Measurements from ENCODE around the gene LRP1B.

Gene LRP1B

GRCh38 chr2:141810148-141810547 is 320.7 kb downstream of the LRP1B start:
- Histone ChIP-seq H3K4me1 (ENCODE audit: low read depth, poor library complexity, severe bottlenecking) (no peaks in the 10 kb centered on the region), H3K4me2 (no peak overlapping the region), H3K36me3 (ENCODE audit: insufficient read depth) (no peaks in the 10 kb centered on the region), H3K27ac (no peak overlapping the region), H3K4me3 (IDR thresholded peaks at IDR 0.05; ENCODE audit: insufficient read depth, low read depth, low read length) (no peak overlapping the region), H3K9ac (no peak overlapping the region), H3K79me2 (ENCODE audit: insufficient read depth, low read depth) (no peaks in the 10 kb centered on the region), H4K20me1 (ENCODE audit: insufficient read depth) (no peaks in the 10 kb centered on the region), H2AFZ (ENCODE audit: low read depth) (no peak overlapping the region), H3K27me3 (ENCODE audit: insufficient read depth, low read depth) (no peaks in the 10 kb centered on the region)
- TF ChIP-seq, protein P1, sequence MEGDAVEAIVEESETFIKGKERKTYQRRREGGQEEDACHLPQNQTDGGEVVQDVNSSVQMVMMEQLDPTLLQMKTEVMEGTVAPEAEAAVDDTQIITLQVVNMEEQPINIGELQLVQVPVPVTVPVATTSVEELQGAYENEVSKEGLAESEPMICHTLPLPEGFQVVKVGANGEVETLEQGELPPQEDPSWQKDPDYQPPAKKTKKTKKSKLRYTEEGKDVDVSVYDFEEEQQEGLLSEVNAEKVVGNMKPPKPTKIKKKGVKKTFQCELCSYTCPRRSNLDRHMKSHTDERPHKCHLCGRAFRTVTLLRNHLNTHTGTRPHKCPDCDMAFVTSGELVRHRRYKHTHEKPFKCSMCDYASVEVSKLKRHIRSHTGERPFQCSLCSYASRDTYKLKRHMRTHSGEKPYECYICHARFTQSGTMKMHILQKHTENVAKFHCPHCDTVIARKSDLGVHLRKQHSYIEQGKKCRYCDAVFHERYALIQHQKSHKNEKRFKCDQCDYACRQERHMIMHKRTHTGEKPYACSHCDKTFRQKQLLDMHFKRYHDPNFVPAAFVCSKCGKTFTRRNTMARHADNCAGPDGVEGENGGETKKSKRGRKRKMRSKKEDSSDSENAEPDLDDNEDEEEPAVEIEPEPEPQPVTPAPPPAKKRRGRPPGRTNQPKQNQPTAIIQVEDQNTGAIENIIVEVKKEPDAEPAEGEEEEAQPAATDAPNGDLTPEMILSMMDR (conservative IDR thresholded peaks at IDR 0.05; ENCODE audit: low read depth, low read length): no peak

GRCh38 chr2:141806090-141806489 is 324.7 kb downstream of the LRP1B start:
- no peak overlapping the region for H3K9ac ChIP-seq

GRCh38 chr2:141805302-141805701 is 325.5 kb downstream of the LRP1B start:
- H2AFZ ChIP-seq (ENCODE audit: low read depth): no peak overlapping the region
- TF ChIP-seq, protein P1 (conservative IDR thresholded peaks at IDR 0.05; ENCODE audit: low read depth, low read length): no peak

More at GRCh38 chr2:141806090-141806489, 324.7 kb downstream of the LRP1B start:
- Histone ChIP-seq H2AFZ (ENCODE audit: low read depth) (no peak overlapping the region), H4K20me1 (ENCODE audit: insufficient read depth) (no peaks in the 10 kb centered on the region), H3K27me3 (ENCODE audit: insufficient read depth, low read depth) (no peaks in the 10 kb centered on the region), H3K4me1 (ENCODE audit: low read depth, poor library complexity, severe bottlenecking) (no peaks in the 10 kb centered on the region), H3K36me3 (ENCODE audit: insufficient read depth) (no peaks in the 10 kb centered on the region), H3K4me2 (no peak overlapping the region), H3K79me2 (ENCODE audit: insufficient read depth, low read depth) (no peaks in the 10 kb centered on the region), H3K27ac (no peak overlapping the region), H3K4me3 (IDR thresholded peaks at IDR 0.05; ENCODE audit: insufficient read depth, low read depth, low read length) (no peak overlapping the region)
- TF ChIP-seq, protein P1 (conservative IDR thresholded peaks at IDR 0.05; ENCODE audit: low read depth, low read length): no peak

GRCh38 chr2:141796449-141796848 is 334.4 kb downstream of the LRP1B start:
- Histone ChIP-seq H3K36me3 (ENCODE audit: insufficient read depth) (no peaks in the 10 kb centered on the region), H3K27ac (no peak overlapping the region), H3K4me3 (IDR thresholded peaks at IDR 0.05; ENCODE audit: insufficient read depth, low read depth, low read length) (no peak overlapping the region), H2AFZ (ENCODE audit: low read depth) (no peak overlapping the region), H4K20me1 (ENCODE audit: insufficient read depth) (no peaks in the 10 kb centered on the region), H3K4me2 (no peak overlapping the region), H3K4me1 (ENCODE audit: low read depth, poor library complexity, severe bottlenecking) (no peaks in the 10 kb centered on the region), H3K27me3 (ENCODE audit: insufficient read depth, low read depth) (no peaks in the 10 kb centered on the region), H3K79me2 (ENCODE audit: insufficient read depth, low read depth) (no peaks in the 10 kb centered on the region), H3K9ac (no peak overlapping the region)
- TF ChIP-seq, protein P1 (conservative IDR thresholded peaks at IDR 0.05; ENCODE audit: low read depth, low read length): no peak

More at GRCh38 chr2:141805302-141805701, 325.5 kb downstream of the LRP1B start:
- Histone ChIP-seq H3K4me3 (IDR thresholded peaks at IDR 0.05; ENCODE audit: insufficient read depth, low read depth, low read length) (no peak overlapping the region), H3K36me3 (ENCODE audit: insufficient read depth) (no peaks in the 10 kb centered on the region), H3K79me2 (ENCODE audit: insufficient read depth, low read depth) (no peaks in the 10 kb centered on the region), H4K20me1 (ENCODE audit: insufficient read depth) (no peaks in the 10 kb centered on the region), H3K4me2 (no peak overlapping the region), H3K27ac (no peak overlapping the region), H3K9ac (no peak overlapping the region), H3K27me3 (ENCODE audit: insufficient read depth, low read depth) (no peaks in the 10 kb centered on the region), H3K4me1 (ENCODE audit: low read depth, poor library complexity, severe bottlenecking) (no peaks in the 10 kb centered on the region)

Data from KMS-11 (cell line).